Measurements from ENCODE around the gene ORAI2.

Gene ORAI2

GRCh38 chr7:102425639-102426267 is 7.6 kb upstream of the ORAI2 start:
- FAIRE-seq (no peak), DNase-seq (ENCODE audit: insufficient read length, low spot score) (peak; percentile 2)
- no peak for TF ChIP-seq CTCF (IDR thresholded peaks at IDR 0.05; ENCODE audit: insufficient read depth, missing control alignments)

- DNase-seq (ENCODE audit: insufficient read length, low spot score) (peak; percentile 6), FAIRE-seq (no peak)
- TF ChIP-seq CTCF (IDR thresholded peaks at IDR 0.05; ENCODE audit: insufficient read depth, missing control alignments), result no peak
These were observed 6.9 kb upstream of the ORAI2 start for GRCh38 chr7:102426268-102427018.

GRCh38 chr7:102427019-102427405 is 6.4 kb upstream of the ORAI2 start:
- DNase-seq (ENCODE audit: insufficient read length, low spot score), result no peak
- no peak for FAIRE-seq
- TF ChIP-seq CTCF (IDR thresholded peaks at IDR 0.05; ENCODE audit: insufficient read depth, missing control alignments), result no peak

GRCh38 chr7:102429141-102429899 is 4.1 kb upstream of the ORAI2 start:
- FAIRE-seq (no peak), DNase-seq (ENCODE audit: insufficient read length, low spot score) (peak; percentile 5)
- no peak for TF ChIP-seq CTCF (IDR thresholded peaks at IDR 0.05; ENCODE audit: insufficient read depth, missing control alignments)

- no peak for FAIRE-seq
- TF ChIP-seq CTCF (IDR thresholded peaks at IDR 0.05; ENCODE audit: insufficient read depth, missing control alignments), result no peak
- DNase-seq (ENCODE audit: insufficient read length, low spot score), result no peak
These were observed 1.6 kb upstream of the ORAI2 start for GRCh38 chr7:102431617-102432298.

- DNase-seq (ENCODE audit: insufficient read length, low spot score), result no peak
- no peak for FAIRE-seq
- TF ChIP-seq CTCF (IDR thresholded peaks at IDR 0.05; ENCODE audit: insufficient read depth, missing control alignments), result no peak
These were observed 745 bp upstream of the ORAI2 start for GRCh38 chr7:102432442-102433218.

Data from D721Med (cell line).